Measurements from ENCODE around the gene RBP4.

The RBP4 gene

GRCh38 chr10:93599335-93599734 lies 1.7 kb downstream of the RBP4 start:
- no peak for TF ChIP-seq CTCF (IDR thresholded peaks at IDR 0.05; ENCODE audit: low read depth, low read length, missing control alignments)
- in situ Hi-C loops (cut with HindIII; ENCODE audit: low sequenced_read_pairs): no loop called here

GRCh38 chr10:93598157-93598556 lies 2.9 kb downstream of the RBP4 start:
- TF ChIP-seq CTCF (IDR thresholded peaks at IDR 0.05; ENCODE audit: low read depth, low read length, missing control alignments): no peak
- in situ Hi-C loops (cut with HindIII; ENCODE audit: low sequenced_read_pairs): no loop called here
- DNase-seq (ENCODE audit: low read depth): no peak
- no peak overlapping the region for H3K4me3 ChIP-seq (ENCODE audit: low read depth, low read length)

More at GRCh38 chr10:93599335-93599734, 1.7 kb downstream of the RBP4 start:
- no peak overlapping the region for H3K4me3 ChIP-seq (ENCODE audit: low read depth, low read length)
- DNase-seq (ENCODE audit: low read depth): no peak

GRCh38 chr10:93597075-93597599 lies 3.9 kb downstream of the RBP4 start:
- H3K4me3 ChIP-seq (ENCODE audit: low read depth, low read length): no peak overlapping the region
- no peak for DNase-seq (ENCODE audit: low read depth)
- no peak for TF ChIP-seq CTCF (IDR thresholded peaks at IDR 0.05; ENCODE audit: low read depth, low read length, missing control alignments)
- in situ Hi-C loops (cut with HindIII; ENCODE audit: low sequenced_read_pairs): no loop called here

DNA sequence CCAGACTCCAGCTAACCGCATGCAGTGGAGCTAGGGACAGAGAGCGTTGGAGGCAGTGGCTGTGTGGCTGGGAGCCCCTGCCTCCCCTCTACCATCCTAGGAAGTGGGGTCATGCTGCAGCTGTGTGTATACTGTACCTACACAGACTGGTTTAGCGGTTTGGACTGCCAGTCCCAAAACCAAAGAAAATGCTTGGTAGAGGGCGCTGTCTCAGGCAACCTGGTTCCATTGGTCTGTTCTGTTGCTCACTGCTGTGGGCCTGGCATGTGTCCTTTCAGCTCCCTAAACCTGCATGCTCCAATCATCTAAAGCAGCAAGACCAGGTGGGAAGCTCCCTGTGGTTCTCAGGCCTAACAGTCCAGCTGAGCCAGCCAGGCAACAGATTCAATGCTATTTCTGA lies 4.5 kb downstream of the RBP4 start:
- in situ Hi-C loops (cut with HindIII; ENCODE audit: low sequenced_read_pairs): no loop called here
- no peak overlapping the region for H3K4me3 ChIP-seq (ENCODE audit: low read depth, low read length)
- peak; percentile 3 for TF ChIP-seq CTCF (IDR thresholded peaks at IDR 0.05; ENCODE audit: low read depth, low read length, missing control alignments)
- DNase-seq (ENCODE audit: low read depth): no peak

DNA sequence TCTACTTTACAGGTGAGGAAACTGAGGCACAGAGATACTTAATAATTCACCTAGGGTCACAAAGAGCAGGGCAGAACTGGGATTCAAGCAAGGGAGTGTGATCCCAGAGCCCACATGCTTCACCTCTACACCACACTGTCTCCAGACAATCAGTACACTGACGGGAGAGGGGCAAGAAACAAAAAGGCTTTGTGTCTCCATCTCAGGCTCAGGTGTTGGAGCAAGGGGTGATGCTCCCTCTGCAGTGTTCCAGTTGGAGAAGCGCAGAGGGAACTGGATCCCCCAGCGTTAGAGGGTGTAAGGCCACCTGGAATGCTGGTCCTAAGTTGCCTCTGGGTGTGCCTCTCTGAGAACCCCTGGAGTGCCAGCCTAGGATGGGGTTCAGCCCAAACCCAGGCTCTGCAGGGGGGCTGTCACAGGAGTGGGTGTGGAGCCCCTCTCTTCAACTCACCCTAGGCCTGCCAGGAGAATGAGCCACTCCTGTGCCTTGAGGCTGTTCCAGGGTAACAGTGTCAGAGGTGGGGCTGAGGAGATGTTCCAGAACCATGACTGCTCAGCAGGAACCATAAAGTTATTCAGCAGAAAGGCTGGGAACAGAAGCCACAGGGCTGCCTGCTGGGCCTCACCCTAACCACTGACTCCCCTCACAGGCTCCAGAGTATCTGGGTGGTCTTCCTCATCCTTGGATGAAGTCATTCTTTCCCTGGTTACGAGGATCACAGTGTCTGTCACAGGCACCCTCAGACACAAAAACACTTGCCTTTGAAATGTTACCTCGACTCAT lies 5.5 kb downstream of the RBP4 start:
- in situ Hi-C loops (cut with HindIII; ENCODE audit: low sequenced_read_pairs): no loop called here
- peak; percentile 16 for DNase-seq (ENCODE audit: low read depth)
- no peak overlapping the region for H3K4me3 ChIP-seq (ENCODE audit: low read depth, low read length)
- TF ChIP-seq CTCF (IDR thresholded peaks at IDR 0.05; ENCODE audit: low read depth, low read length, missing control alignments): no peak

DNA sequence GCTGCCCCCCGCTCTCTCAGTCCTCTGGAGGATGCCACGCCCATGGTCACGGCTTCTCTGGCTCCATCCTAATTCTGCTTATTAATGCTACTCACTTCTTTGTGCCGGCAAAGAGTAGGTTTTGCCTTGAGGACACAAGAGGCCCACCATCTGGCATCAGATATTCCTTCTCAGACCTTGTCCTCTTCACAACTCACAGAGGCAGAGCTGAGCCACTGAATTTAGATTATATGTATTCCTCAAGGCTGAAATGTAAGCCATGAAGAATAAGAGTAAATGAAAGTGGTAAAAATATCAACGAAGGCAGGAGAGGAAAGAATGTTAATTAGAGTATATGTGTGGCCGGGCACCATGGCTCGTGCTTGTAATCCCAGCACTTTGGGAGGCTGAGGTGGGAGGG lies 6.5 kb downstream of the RBP4 start:
- in situ Hi-C loops (cut with HindIII; ENCODE audit: low sequenced_read_pairs): no loop called here
- DNase-seq (ENCODE audit: low read depth): no peak
- no peak overlapping the region for H3K4me3 ChIP-seq (ENCODE audit: low read depth, low read length)
- TF ChIP-seq CTCF (IDR thresholded peaks at IDR 0.05; ENCODE audit: low read depth, low read length, missing control alignments): no peak
